Stimulated activated CD8-positive, alpha-beta memory T cell treated with anti-CD3 and anti-CD28 coated beads, Interleukin-2, amount 100 ng/mL, for 48 hours (primary cell): ENCODE data around the gene C11orf91.
"Not testable (repeated sequence)": the region's sequence is repeated elsewhere in the genome, so short reads cannot be mapped to it uniquely, and the experiment has no call there.

Experiments
- DNase-seq, 2 donors: peaks; one replicate each; pipeline ENCODE4 v3.0.0-alpha.2; 2020; ENCODE audit warnings: low read depth in 2 of 2

Gene C11orf91

GRCh38 chr11:33700502-33701271 lies at the start of gene C11orf91:
Gene C11orf91, minus strand, starts transcription at chr11:33700826. Its CDS starts 86 bp downstream, at chr11:33700740.
- DNase-seq = peak; percentile 90 to 95

- no peak for DNase-seq
Measured at GRCh38 chr11:33747979-33748378, 47.4 kb upstream of the C11orf91 start.

DNA sequence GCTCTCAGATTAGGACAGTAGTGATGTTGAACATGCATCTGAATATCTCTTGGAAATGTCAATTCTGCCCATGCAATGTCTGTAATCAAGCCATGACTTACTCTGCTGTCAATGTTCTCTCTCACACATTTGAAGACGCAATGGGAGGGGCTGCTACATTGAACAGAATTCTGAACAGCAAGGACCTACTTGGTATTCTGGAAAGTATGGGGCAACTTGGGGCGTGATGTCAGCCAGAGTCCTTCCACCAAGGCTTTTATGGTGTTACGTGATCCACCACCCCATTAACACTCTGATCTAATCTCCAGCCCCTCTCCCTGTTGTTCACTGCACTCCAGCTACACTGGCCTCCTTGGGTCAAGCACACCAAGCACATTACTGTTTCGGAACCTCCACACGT lies 42.7 kb upstream of the C11orf91 start:
- no peak for DNase-seq

DNA sequence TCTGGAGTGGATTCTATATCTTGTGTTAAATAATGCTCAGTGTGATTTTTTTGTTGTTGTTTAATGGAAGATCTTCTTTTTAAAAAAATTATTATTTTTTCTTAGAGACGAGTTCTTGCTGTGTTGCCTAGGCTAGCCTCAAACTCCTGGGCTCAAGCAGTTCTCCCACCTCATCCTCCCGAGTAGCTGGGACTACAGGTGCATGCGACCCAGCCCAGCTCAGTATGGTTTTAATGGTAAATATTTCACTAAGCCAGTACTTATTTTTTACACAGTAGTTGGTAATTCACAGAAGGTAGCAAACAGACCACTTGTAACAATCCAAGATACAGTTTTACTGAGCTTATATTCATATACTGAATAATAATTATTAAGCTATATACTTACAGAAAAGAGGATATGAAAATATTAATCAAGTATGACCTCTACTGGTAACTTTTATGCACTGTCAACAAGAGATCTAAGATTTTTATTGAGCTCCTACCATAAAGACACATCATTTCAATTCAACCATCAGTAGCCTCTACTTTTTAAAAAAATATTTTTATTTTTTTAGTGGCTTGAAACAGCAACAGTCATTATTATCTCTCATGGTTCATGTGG lies 41.7 kb upstream of the C11orf91 start:
- no peak for DNase-seq

DNA sequence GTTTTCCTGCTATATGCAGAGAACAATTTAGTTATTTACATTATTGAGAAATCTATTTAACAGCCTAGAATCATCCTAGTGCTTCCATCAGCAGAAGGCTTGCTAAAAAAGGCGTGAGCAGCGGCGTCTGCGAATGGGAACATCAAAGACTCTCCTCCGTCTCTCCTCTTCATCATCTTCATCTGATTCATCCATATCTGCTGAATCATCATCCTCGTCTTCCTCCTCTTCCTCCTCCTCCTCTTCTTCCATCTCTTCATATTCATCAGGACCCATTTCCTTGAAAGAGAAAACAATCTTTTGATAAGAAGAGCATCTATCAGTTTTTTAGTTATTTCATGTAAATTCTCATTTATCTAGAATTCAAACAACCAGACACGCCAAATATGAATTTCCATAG lies 41.2 kb upstream of the C11orf91 start:
- DNase-seq = no peak

DNA sequence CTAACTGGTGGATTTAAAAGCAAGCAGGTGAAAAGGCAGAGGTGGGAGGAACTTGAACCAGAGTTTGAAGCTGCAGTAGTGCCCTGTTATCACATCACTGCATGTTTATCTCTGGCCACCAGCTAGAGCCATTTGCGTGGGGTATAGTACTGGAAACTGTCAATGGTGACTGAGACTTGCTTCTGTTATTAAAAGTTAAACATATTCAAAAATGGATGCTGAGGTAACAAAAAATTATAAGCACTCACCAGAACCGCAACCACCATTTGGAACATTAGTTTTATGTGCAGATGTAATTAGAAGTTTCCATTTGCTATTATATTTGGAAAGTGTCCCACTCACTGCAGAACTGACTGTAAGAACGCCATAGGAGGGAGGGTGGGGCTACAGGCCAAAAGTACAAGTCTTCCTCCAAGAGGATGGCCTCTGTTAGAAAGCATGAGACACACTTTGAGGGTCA lies 36.8 kb upstream of the C11orf91 start:
- no peak for DNase-seq

DNA sequence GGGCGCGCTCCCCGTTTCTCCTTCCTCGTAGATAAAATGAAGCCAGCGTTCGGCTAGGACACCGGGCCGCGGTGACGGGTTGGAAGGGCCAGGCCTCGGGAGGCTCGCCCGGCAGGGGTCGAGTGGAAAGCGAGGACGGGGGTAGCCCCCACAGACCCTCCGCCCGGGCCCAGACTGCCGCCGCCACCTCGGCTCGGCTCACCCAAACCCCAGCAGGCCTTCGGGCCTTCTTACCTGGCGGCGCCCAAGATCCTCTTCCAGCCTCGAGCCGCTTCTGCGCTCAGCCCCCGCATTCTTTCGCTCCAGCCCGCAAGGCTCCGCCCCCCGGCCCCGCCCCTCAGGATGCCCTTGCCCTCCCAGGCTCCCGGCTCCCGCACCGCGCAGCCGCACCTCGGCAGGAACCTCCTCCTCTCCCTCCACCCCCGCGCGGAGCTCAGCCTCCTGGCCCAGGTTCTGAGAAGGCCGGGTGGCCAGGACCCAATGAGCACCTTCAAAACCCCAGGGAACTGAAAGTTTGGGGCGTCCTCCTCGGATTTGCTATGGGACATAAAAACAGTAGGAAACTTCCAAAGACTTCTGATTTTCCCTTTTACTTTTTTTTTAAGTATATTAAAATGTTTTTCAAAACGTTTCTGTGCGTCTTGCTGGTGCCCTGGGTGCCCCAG lies 35.7 kb upstream of the C11orf91 start, which contains the start of gene CD59:
Gene CD59 (minus strand): TSS at position 276 of the 665 bp plus-strand sequence. CDS start 13,978 bp downstream, outside the sequence.
- DNase-seq = peak; percentile 80 to 87

DNA sequence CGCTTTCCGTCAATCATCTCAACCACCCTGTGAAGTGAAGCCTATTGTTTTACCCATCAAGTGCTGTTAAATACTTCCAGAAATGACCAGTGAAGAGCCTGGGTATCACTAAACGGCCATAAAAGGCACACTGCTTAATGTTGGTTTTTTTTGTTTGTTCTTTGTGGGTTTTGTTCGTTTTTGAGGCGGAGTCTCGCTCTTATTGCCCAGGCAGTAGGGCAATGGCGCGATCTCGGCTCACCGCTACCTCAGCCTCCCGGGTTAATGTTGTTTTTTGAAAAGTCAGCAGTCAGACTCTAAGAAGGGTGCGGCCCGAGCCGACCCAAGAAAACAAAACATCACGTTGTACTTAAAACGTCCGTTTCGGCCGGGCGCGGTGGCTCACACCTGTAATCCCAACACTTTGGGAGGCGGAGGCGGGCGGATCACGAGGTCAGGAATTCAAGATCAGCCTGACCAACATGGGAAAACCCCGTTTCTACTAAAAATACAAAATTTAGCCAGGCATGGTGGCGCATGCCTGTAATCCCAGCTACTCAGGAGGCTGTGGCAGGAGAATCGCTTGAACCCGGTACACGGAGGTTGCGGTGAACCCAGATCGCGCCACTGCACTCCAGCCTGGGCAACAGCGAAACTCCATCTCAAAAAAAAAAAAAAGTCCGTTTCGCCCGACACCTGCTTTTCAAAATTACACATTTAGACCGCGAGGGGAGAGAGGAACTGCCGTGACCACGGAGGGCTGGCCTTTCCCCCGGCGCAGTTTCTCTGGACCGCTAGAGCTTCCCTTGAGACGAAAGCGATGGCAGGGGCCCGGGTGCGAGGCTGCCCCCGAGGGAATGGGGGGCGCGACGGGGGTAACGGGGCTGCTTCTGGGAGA lies 34.9 kb upstream of the C11orf91 start:
- DNase-seq = peak in 1 of 2 donors; percentile 36

DNA sequence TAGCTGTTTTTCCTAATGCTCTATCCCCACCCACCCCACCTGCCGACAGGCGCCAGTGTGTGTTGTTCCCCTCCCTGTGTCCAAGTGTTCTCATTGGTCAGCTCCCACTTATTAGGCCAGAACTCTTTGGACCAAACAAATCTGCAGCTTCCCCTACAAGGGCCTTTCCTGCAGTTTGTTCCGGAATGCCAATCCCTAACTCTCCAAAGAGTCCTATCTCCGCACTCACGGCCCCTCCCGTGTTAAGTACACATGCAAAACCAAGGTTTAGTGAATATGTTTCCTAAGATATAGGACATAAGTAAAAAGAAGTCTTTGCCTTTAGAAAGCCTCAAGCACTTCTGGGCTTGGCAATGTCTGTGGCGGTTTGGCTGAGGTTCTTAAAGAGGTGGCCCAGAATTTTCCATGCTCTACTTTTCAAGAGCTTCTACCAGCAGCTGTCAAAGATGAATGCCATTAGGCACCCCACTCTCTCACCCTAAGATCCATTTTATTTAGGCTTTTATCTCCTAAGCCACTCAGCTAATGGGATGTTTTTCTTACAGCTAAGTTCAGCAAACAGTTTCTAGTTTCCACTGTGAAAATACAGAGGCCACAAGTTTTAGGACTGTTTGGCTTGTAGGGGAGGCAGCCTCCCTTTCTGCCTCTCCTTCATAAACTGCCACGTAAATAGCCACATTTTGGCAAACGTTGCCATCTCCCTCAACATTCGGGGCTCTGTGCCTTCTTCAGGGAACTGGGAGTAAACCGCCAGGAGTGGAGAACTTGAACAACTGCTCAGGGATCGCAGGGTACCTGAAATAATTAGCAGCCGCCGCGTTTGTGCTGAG lies 34.0 kb upstream of the C11orf91 start:
- no peak for DNase-seq

- DNase-seq = no peak
Measured at GRCh38 chr11:33733980-33734379, 33.4 kb upstream of the C11orf91 start.

GRCh38 chr11:33731723-33732531 lies 31.3 kb upstream of the C11orf91 start:
- no peak for DNase-seq

- DNase-seq = no peak
Measured at GRCh38 chr11:33730716-33731115, 30.1 kb upstream of the C11orf91 start.

DNA sequence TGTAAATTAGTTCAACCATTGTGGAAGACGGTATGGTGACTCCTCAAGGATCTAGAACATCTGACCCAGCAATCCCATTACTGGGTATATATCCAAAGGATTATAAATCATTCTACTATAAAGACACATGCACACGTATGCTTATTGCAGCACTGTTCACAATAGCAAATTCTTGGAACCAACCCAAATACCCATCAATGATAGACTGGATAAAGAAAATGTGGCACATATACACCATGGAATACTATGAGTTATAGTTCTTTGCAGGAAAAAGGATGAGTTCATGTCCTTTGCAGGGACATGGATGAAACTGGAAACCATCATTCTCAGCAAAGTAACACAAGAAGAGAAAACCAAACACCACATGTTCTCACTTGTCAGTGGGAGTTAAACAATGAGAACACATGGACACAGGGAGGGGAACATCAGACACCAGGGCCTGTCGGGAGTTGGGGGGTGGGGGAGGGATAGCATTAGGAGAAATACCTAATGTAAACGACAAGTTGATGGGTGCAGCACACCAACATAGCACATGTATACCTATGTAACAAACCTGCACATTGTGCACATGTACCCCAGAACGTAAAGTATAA lies 28.5 kb upstream of the C11orf91 start:
- DNase-seq = not testable (repeated sequence)

- not testable (repeated sequence) for DNase-seq
Measured at GRCh38 chr11:33727539-33727938, 26.9 kb upstream of the C11orf91 start.

- no peak for DNase-seq
Measured at GRCh38 chr11:33725496-33725895, 24.9 kb upstream of the C11orf91 start.

- no peak for DNase-seq
Measured at GRCh38 chr11:33724644-33725035, 24.0 kb upstream of the C11orf91 start.

GRCh38 chr11:33723238-33723881 lies 22.7 kb upstream of the C11orf91 start:
- DNase-seq = no peak

- DNase-seq = peak; percentile 51 to 58
Measured at GRCh38 chr11:33722590-33723234, 22.1 kb upstream of the C11orf91 start.
